ENCODE data around the gene ZNF296.

The ZNF296 gene

GRCh38 chr19:45049073-45049736 is 27.1 kb downstream of the ZNF296 start:
- peak; percentile 24; the same call in 1 of the 3 replicates for ATAC-seq
- TF ChIP-seq ZFP3 (CRISPR knock-in tag; IDR thresholded peaks at IDR 0.05) (no peak), RARB (CRISPR knock-in tag; IDR thresholded peaks at IDR 0.05) (no peak), GLIS3 (CRISPR knock-in tag; IDR thresholded peaks at IDR 0.05) (no peak), ZNF565 (CRISPR knock-in tag; conservative IDR thresholded peaks at IDR 0.05; ENCODE audit: low read depth) (no peak), CSRNP3 (CRISPR knock-in tag; IDR thresholded peaks at IDR 0.05) (no peak), TOX (CRISPR knock-in tag; IDR thresholded peaks at IDR 0.05; ENCODE audit: borderline replicate concordance) (no peak), OSR1 (CRISPR knock-in tag; IDR thresholded peaks at IDR 0.05) (no peak), BACH2 (CRISPR knock-in tag; IDR thresholded peaks at IDR 0.05; ENCODE audit: borderline replicate concordance) (no peak)
- TF ChIP-seq, protein P1, sequence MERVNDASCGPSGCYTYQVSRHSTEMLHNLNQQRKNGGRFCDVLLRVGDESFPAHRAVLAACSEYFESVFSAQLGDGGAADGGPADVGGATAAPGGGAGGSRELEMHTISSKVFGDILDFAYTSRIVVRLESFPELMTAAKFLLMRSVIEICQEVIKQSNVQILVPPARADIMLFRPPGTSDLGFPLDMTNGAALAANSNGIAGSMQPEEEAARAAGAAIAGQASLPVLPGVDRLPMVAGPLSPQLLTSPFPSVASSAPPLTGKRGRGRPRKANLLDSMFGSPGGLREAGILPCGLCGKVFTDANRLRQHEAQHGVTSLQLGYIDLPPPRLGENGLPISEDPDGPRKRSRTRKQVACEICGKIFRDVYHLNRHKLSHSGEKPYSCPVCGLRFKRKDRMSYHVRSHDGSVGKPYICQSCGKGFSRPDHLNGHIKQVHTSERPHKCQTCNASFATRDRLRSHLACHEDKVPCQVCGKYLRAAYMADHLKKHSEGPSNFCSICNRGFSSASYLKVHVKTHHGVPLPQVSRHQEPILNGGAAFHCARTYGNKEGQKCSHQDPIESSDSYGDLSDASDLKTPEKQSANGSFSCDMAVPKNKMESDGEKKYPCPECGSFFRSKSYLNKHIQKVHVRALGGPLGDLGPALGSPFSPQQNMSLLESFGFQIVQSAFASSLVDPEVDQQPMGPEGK (CRISPR knock-in tag; IDR thresholded peaks at IDR 0.05; ENCODE audit: borderline replicate concordance) = no peak
- TF ChIP-seq, protein P2, sequence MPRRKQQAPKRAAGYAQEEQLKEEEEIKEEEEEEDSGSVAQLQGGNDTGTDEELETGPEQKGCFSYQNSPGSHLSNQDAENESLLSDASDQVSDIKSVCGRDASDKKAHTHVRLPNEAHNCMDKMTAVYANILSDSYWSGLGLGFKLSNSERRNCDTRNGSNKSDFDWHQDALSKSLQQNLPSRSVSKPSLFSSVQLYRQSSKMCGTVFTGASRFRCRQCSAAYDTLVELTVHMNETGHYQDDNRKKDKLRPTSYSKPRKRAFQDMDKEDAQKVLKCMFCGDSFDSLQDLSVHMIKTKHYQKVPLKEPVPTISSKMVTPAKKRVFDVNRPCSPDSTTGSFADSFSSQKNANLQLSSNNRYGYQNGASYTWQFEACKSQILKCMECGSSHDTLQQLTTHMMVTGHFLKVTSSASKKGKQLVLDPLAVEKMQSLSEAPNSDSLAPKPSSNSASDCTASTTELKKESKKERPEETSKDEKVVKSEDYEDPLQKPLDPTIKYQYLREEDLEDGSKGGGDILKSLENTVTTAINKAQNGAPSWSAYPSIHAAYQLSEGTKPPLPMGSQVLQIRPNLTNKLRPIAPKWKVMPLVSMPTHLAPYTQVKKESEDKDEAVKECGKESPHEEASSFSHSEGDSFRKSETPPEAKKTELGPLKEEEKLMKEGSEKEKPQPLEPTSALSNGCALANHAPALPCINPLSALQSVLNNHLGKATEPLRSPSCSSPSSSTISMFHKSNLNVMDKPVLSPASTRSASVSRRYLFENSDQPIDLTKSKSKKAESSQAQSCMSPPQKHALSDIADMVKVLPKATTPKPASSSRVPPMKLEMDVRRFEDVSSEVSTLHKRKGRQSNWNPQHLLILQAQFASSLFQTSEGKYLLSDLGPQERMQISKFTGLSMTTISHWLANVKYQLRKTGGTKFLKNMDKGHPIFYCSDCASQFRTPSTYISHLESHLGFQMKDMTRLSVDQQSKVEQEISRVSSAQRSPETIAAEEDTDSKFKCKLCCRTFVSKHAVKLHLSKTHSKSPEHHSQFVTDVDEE (CRISPR knock-in tag; IDR thresholded peaks at IDR 0.05) = no peak

- no peak for ATAC-seq
- no peak for TF ChIP-seq PPARA (CRISPR knock-in tag; IDR thresholded peaks at IDR 0.05; ENCODE audit: borderline replicate concordance)
- TF ChIP-seq TCF4 (CRISPR knock-in tag; IDR thresholded peaks at IDR 0.05; ENCODE audit: borderline replicate concordance) = no peak
- TF ChIP-seq SNAI2 (CRISPR knock-in tag; IDR thresholded peaks at IDR 0.05) = no peak
- TF ChIP-seq ISL1 (CRISPR knock-in tag; IDR thresholded peaks at IDR 0.05) = no peak
These were observed 29.0 kb downstream of the ZNF296 start for GRCh38 chr19:45047188-45047797.

DNA sequence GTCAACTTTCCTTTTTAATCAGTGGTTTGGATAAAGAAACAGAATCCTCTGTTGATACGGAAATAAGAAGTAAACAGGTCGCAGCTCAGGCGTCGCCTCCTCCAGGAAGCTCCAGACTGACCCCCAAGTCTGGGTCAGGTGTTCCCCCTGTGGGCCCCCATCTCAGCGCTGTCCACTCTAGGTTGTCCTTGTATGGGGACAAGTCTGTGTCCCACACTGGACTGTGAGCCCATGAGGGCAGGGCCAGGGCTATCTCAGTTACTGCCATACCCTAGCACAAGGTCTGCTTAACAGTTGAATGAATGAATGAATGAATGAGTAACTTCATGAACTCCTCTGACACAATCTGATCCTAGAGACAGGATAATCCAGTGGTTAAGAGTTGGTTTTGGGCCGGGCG is 29.9 kb downstream of the ZNF296 start:
- ATAC-seq = no peak
- TF ChIP-seq ESRRG (CRISPR knock-in tag; IDR thresholded peaks at IDR 0.05) (no peak), SNAI2 (CRISPR knock-in tag; IDR thresholded peaks at IDR 0.05) (no peak), ISL1 (CRISPR knock-in tag; IDR thresholded peaks at IDR 0.05) (no peak), TCF4 (CRISPR knock-in tag; IDR thresholded peaks at IDR 0.05; ENCODE audit: borderline replicate concordance) (no peak), RARB (CRISPR knock-in tag; IDR thresholded peaks at IDR 0.05) (no peak), CREB5 (CRISPR knock-in tag; IDR thresholded peaks at IDR 0.05; ENCODE audit: low read depth) (no peak), TOX (CRISPR knock-in tag; IDR thresholded peaks at IDR 0.05; ENCODE audit: borderline replicate concordance) (no peak), BACH2 (CRISPR knock-in tag; IDR thresholded peaks at IDR 0.05; ENCODE audit: borderline replicate concordance) (no peak), GLIS3 (CRISPR knock-in tag; IDR thresholded peaks at IDR 0.05) (no peak), CSRNP3 (CRISPR knock-in tag; IDR thresholded peaks at IDR 0.05) (no peak), ZNF70 (CRISPR knock-in tag; IDR thresholded peaks at IDR 0.05) (no peak), ZC3H10 (CRISPR knock-in tag; IDR thresholded peaks at IDR 0.05) (no peak), OSR1 (CRISPR knock-in tag; IDR thresholded peaks at IDR 0.05) (no peak), ZNF565 (CRISPR knock-in tag; conservative IDR thresholded peaks at IDR 0.05; ENCODE audit: low read depth) (no peak)
- TF ChIP-seq, protein P2 (CRISPR knock-in tag; IDR thresholded peaks at IDR 0.05) = no peak
- TF ChIP-seq, protein P3, sequence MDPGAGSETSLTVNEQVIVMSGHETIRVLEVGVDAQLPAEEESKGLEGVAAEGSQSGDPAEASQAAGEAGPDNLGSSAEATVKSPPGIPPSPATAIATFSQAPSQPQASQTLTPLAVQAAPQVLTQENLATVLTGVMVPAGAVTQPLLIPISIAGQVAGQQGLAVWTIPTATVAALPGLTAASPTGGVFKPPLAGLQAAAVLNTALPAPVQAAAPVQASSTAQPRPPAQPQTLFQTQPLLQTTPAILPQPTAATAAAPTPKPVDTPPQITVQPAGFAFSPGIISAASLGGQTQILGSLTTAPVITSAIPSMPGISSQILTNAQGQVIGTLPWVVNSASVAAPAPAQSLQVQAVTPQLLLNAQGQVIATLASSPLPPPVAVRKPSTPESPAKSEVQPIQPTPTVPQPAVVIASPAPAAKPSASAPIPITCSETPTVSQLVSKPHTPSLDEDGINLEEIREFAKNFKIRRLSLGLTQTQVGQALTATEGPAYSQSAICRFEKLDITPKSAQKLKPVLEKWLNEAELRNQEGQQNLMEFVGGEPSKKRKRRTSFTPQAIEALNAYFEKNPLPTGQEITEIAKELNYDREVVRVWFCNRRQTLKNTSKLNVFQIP (CRISPR knock-in tag; IDR thresholded peaks at IDR 0.05; ENCODE audit: borderline replicate concordance, low read depth) = no peak
- TF ChIP-seq, protein P1 (CRISPR knock-in tag; IDR thresholded peaks at IDR 0.05; ENCODE audit: borderline replicate concordance) = no peak

Data from SK-N-SH treated with all-trans-retinoic acid at 6 μM for 48 hours (cell line).